GM18867 (cell line): Measurements from ENCODE around the gene DBH.

ENCODE experiments used
- ATAC-seq: cut with Tn5 transposase; IDR thresholded peaks from one replicate; pipeline ENCODE4 v1.9.1; 2021; ENCODE audit warnings: mild to moderate bottlenecking, moderate library complexity; ENCODE audit not compliant: unreplicated experiment

The DBH gene

DNA sequence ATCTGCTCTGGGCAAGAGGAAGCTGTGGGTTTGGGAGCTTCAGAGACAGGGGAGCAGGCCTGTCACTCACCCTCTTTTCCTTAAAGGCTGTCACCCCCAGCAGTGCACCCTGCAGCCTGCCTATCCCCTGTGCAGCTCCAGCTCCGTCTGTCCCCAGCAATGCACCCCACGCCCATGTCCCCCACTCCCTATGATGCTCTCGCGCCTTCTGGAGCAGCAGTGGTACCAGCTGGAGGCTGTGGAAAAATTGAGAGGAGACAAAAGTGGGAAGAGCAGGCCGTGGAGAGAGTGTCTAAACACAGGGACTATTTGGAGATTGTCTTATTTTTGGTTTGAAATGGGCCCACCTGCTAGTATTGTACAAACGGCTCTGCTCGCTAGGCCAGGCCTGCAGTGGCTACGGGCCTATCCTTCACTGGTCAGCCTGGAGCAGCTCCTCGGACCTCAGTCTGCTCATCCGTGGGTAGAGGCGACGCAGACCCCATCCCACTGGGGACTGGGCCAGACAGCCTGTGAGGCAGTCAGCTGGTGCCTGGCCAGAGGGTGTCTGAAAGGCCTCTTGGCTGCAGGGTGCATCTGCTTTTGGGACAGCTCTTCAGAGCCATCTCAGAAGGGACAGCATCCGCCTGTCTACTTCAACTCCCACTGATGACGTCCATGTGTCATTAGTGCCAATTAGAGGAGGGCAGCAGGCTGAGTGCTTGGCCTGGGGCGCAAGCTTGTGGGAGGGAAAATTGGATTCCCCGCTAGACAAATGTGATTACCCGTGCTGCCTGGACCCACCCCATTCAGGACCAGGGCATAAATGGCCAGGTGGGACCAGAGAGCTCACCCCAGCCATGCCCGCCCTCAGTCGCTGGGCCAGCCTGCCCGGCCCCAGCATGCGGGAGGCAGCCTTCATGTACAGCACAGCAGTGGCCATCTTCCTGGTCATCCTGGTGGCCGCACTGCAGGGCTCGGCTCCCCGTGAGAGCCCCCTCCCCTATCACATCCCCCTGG is at the start of gene DBH:
TSS of gene DBH (plus strand) at position 831 of the 999 bp plus-strand sequence. CDS start at position 840, 9 bp downstream.
- ATAC-seq = no peak

DNA sequence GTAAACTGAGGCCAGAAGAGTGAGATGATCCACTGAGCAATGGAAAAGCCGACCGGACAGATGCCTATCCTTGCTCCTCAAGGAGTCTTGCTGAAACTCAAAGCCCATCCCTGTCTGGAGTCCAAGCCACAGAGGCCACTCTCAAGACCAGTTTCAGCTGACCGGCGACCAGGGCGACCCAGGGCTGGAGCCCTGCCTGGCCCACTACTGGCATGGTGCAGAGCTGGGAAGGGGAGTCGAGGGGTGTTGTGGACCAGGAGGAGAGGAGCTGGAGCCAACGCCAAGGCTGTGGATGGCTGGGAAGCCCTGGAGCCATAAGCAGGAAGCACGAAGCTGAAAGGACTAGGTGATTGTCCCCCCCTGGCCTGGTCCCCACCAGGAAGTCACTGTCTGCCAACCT is 49.1 kb upstream of the DBH start:
- no peak for ATAC-seq

DNA sequence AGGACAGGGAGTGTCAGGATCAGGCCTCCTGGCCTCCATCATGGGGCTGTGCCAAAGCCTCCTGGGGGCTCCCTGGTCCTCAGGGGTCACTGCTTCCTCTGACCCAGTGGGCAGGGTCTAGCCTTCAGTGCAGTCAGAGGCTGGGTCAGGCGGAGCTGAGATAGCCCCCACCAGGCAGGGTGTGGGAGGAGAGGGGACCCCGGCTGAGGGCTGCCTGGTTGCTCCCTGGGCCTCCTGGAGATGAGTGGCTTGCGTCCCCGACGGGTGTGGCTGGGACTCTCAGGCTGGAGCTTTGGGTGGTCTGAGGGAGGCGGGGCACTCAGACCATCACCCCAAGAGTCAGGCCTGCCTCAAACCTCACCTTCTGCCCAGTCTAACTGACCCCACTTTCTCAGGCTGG is 48.7 kb upstream of the DBH start:
- no peak for ATAC-seq

DNA sequence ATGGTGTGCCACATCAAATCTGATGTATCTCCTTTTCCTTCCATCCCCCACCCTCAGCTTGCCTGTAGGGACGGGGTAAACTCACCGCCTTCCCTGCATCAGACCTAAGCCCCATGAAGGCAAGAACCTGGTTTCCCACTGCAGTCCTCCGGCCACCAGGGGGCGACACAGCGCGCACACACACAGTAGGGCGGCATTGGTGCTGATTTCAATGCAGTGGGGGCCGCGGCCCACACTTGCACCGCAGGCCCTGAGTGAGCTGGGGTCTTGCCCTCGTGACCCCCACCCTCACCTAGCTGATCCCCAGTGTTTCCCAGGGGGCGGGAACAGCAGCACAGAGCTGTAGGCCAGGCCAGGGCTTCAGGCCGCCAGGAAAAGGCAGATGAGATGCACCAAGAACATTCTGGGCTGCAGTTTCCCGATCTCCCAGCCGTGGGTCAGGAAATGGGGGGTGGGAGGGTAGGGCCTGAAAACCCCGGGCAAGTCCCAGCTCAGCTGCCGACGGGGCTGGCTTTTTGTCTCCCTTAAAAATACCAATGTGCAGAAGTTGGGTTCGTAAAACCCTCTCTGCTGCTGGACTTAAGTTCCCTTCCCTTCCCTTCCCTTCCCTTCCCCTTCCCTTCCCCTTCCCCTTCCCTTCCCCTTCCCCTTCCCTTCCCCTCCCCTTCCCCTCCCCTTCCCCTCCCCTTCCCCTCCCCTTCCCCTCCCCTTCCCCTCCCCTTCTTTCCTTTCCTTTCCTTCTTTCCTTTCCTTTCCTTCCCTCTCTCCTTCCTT is 46.5 kb upstream of the DBH start:
- no peak for ATAC-seq

DNA sequence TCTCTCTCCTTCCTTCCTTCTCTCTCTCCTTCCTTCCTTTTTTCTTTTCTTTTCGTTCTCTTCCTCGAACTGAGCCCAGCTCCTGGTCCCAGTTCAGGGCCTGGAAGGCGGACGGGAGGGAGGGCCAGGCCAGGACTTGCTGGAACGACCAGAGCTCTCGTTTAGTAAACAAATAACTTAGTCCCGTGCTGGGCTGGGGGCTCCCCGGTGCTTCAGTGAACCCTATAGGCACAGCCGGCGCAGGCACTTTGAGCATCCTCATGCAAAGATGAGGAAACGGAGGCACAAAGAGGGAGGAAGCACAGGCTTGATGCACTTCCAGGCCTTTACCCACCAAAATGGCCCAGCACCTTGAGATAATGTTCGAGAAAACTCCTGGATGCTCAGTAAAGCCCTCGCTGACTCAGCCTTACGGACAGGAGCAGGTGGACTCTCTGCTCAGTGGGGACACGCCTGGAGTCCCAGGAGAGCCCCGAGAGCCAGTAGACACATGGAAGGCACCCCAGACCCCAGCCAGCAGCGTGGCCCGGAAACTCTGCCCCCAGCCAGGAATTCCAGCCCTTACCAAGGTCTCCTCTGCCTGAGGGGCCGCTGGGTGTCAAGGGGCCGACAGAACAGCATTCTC is 45.8 kb upstream of the DBH start:
- ATAC-seq = no peak

DNA sequence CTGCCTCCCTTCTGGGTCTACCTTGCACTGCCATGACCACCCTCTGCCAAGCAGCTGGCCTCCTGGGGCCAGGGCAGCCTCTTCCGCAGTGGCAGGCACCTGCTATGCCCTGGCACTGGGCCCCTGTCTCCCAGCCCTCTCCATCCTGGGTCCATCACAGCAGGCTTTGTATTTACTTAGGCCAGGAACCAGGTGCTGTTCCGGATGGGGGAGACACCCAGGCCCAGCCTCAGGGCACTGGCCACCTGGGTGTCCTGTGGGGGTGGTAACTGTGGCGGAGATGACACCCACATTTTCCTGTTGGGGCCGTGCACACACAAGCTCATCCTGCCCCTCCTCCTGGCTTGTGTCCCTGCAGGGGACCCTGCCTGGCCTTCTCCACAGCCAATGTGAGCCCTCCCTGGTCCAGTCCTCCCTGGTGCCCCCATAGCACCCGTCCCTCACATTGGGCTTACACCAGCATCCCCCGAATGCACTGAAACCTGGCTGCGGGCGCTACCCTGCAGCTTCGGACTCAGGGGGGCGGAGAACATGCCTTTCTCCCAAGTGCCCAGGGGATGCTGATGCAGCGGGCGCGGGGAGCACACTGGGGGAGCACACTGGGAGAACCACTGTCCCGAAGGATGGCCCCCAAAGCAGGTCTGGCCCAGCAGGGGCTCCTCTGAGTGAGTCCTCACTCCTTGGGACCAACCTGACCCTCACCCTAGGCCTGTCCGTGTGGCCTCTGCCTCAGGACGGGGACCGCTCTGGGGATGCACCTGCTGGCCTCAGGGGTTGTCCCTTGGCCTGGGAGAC is 44.9 kb upstream of the DBH start:
- ATAC-seq = no peak

DNA sequence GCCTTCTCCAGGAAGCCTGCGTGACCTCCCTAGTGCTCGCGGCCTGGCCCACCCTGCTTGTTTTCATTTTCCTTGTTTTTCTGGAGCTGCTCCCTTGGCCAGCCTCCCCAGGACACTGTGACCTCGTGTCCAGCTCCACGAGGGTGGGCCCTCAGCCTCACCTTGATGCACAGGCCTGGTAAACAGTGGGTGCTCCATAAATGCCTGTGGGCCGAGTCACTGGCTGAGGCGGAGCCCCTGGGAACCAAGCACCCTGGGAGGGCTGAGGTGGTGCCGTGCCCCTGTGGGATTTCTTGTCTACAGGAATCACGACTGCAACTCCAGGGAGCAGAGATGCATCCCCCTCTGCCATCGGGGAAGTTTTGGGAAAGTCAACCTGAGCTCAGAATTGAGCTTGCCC is 44.2 kb upstream of the DBH start:
- ATAC-seq = no peak

DNA sequence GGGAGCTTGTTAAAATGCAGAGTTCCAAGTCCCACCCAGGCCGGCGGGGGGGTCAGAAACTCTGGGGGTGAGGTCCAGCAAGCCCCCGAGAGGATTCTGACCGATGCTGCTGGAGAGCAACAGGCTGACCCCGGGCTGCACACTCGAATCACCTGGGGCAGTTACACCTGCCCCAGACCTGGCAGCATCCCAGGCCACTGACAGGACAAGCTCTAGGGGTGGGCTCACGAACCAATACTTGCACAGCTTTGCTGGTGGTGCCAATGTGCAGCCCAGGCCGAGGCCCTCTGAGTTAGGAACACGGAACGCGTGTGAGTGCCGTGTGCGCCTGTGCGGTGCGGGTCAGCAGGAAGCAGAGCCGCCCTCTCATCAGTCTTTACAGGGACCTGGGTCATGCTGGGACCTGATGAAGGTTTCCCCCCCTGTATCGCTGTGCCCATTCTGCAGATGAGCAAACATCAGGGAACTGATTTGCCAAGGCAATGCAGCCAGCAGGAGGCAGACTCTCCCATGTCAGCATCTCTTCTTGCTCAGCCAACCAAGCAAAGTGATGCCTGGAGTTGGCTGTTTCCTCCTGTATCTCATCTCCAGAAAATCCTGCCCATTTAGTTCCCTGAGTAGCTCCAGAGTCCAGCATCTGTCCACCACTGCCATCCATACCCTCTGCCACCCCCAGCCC is 43.3 kb upstream of the DBH start:
- no peak for ATAC-seq

DNA sequence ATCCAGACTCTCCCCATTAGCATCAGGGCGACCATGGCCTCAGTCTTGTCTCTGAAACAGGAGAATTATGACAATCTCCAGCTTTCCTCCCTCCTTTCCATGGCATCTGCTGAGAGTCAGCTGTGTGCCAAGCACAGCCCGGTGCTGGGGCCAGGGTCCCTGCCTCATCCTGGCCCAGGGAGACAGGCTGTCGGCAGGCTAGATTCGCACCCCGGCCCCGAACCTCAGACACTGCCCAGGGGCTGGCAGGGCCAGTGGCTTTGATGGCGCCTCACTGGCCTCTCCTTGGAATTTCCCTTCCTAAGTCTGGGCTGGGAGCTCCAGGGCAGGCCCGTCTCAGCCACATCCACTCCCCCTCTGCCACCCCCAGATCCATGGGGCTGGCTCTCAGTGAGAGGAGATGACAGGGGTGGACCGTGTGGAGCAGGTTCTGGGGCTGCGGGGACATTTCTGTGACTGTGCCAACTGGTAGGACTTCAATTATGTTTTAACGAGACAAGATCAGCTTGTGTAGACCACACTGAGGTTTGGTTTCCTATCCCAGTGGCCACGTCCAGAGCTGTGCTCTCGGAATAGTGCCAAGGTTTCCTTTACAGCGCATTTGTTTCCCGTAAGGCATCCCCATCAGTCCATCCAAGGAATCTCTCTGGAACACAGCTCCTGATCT is 42.4 kb upstream of the DBH start:
- ATAC-seq = no peak

DNA sequence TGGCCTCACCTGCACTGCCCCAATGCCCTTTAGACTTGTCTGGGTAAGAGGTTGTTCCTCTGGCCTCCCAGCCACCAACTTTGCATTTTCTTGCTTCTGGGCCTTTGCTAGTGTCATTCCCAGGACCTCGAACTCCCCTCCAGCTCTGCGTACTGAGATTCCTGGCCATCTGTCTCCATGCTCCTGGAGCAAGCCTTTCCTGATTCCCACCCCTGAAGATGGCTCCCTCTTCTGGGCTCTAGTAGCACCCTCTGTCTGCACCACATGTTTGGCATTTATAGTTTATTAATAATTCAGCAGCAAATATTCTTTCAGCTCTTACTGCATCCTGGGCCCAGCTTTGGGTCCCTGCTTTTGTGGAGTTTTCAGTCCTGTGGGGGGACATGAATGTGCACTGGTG is 41.9 kb upstream of the DBH start:
- ATAC-seq = no peak

DNA sequence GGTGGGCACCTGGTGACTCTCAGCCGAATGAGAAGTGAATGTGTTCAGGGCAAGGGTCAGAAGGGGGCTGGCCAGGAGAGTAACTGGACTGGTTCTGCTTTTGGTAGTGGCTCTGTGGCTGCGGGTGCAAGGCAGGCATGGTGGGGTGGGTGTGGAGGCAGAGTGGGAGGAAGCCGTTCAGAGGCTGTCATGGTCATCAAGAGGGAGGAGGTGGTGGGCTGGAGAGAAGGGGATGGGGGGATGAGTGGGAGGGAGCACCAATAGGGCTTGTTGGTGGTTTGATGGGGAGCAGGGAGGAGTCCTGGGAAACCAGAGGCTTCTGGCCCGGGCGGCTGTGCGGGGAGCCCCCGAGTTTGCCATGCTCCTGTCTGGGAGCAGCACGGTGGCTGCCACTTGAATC is 40.3 kb upstream of the DBH start:
- ATAC-seq = no peak

DNA sequence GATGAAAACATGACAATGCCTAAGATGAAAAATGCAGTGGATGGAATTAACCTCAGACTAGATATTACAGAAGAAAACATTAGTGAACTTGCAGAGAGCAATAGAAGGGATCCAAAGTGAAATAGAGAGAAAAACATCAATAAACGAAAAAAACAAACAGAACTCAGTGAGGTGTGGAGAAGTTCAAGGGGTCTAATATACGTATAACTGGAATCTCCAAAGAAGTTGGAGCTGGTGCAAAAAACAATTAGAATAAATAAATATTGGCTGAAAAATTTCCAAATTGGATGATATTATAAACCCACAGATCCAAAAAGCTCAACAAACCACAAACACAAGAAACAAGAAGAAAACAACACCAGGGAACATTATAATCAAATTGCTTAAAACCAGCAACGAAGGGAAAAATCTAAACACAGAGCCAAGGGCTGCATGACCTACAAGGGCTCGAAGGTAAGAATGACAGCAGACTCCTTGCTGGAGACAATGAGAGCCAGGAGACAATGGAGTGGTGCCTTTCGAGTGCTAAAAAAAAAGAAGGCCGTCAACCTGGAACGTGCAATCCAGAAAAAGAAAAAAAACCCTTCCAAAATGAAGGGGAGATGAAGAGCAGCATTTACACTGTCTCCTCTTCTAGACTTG is 38.7 kb upstream of the DBH start:
- no peak for ATAC-seq

DNA sequence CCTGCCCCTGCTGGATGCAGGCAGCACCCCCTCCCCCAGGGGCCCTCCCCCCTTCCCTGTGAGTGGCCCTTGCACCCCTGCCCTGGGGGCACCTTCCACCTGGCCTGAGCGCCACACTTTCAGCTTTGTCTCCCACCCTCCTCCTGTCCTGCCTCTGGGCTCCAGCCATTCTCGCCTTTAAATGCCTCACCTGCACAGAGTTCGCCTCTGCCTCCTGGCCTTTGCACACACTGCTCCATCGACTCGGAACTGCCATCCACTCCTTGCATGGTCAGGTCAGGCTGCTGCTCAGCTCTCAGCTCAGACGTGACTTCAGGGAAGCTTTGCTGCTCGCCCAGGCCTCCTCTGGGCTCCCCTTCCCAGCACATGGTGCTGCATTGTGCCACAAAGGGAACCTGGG is 37.2 kb upstream of the DBH start:
- ATAC-seq = no peak

DNA sequence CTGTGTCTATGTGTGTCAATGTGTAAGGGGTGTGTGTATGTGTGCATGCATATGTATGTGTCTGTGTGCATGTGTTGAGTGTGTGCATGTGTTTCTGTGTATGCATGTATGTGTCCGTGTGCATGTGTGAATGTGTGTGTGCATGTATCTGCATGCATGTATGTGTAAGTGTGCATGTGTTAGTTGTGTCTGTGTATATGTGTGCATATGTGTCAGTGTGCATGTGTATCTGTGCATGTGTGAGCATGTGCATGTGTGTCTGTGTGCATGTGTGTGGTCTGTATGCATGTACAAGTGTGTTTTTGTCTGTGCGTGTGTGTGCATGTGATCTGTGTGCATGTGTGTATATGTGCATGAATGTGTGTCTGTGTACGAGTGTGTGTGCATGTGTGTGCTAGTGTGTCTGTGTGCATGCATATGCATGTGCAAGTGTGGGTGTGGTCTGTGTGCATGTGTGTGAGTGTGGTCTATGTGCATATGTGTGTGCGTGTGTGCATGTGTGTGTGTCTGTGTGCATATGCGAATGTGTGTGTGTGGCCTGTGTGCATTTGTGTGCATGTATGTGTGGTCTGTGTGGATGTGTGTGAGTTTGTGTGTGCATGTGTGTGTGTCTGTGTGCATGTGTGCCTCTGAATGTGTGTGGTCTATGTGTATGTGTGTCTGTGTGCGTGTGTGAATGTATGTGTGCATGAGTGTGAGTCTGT is 36.5 kb upstream of the DBH start:
- ATAC-seq = no peak

DNA sequence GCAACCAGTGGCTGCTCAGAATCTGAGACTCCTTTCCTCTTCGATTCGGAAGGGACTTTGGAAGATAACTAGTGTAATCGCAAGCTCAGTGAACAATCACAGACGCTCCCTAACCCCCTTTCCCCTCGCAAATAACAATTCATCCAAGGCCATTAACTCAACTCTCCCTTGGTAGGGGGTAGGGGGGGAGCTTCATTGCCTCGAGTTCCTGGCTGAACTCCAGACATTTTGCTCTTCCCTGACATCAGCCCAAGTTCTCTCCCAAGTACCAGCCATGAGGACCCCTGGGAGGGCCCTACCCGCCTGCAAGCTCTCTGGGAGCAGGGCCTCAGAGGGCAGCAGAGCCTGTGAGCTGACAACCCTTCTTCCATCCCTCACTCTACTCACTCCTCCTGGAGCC is 35.4 kb upstream of the DBH start:
- ATAC-seq = no peak

DNA sequence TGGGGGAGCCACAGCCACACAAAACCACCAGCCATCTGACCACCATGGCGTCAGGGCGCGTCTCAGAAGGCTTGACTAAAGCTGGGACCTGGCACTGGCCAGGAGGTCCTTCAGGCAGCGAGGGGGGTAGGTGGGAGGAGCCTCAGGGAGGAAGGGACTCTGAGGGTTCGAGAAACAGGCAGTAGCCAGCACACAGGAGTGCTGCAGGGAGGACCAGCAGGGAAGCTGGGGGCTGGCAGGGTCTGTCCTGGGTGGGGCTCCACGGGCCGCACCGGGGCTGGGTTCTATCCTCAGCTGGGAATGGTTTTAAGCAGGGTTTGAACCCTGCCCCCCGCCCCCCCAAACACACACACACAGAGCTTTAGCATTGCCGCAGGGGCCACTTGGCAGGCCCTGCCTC is 34.4 kb upstream of the DBH start:
- ATAC-seq = no peak

DNA sequence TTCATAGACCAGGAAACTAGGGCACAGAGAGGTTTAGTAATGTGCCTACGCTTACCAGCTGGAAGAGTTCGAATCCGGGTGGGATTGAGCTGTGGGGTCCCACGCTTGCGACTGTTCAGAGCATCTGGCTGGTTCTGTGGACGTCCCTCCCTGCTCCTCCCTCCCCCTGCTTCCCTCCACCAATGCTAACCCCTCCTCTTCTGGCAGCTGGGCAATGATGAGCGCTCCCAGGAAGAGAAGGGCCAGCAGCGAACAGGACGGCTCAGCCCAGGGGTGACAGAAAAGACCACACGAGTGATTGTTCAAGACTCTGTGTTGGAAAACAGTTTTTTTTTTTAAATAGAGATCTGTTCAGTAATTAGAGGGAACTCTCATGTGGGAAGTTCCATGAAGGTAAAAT is 33.9 kb upstream of the DBH start:
- no peak for ATAC-seq

DNA sequence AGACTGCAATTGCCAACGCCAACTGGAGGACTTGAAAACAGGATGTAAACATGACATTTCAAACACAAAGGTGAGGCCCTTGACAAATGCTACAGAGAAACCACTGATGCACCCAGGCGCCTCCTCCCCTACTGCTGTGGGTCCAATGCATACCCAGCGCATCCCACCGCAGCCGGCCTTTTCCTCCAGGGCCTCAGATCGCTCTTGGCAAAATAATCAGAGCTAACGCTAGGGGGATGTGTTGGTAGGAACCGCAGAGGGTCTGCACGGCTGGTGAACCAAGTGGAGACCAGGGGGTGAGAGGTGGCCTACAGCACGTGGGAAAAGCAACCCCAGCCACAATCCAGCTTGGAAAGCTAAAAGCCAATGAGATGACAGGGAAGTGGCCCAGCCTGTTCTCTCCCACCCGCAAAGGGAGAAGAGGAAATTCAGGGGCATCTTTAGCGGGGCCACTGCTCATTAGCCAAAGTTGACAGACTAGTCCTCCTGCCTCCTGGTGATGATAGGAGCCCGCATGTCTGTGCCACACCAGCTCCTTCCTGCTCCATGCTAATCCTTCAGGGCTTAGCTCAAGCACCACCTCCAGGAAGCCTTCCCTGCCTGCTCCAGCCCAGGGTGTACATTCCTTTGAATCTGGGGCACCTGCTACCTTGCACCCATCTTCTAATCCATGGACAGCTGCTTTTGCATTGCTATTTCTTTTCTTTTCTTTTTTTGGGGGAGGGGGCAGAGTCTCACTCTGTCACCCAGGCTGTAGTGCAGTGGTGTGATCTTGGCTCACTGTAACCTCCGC is 32.8 kb upstream of the DBH start:
- no peak for ATAC-seq
